T-helper 1 cell treated with Interleukin-12 subunit alpha and Interleukin-12 subunit beta and Interleukin-4 antibody, amounts not matched to agents 30 μg/mL and 1 μg/mL, for 36 hours (primary cell): ENCODE results near the gene RAD51D.

Experiments
- H3K27ac Mint-ChIP-seq: one replicate; pipeline ENCODE4 v1.8.0; 2021; ENCODE audit warnings: mild to moderate bottlenecking, mixed read lengths
- H3K27me3 Mint-ChIP-seq: one replicate; pipeline ENCODE4 v1.8.0; 2021; ENCODE audit warnings: low read depth, mixed read lengths
- H3K36me3 Mint-ChIP-seq: one replicate; pipeline ENCODE4 v1.8.0; 2021; ENCODE audit warnings: low read depth, mixed read lengths
- H3K4me1 Mint-ChIP-seq: one replicate; pipeline ENCODE4 v1.8.0; 2021; ENCODE audit warnings: low read depth, mixed read lengths
- H3K4me3 Mint-ChIP-seq: one replicate; pipeline ENCODE4 v1.8.0; 2021; ENCODE audit warnings: mild to moderate bottlenecking, moderate library complexity, mixed read lengths
- H3K9me3 Mint-ChIP-seq: one replicate; pipeline ENCODE4 v1.8.0; 2021; ENCODE audit warnings: mixed read lengths

Gene RAD51D

DNA sequence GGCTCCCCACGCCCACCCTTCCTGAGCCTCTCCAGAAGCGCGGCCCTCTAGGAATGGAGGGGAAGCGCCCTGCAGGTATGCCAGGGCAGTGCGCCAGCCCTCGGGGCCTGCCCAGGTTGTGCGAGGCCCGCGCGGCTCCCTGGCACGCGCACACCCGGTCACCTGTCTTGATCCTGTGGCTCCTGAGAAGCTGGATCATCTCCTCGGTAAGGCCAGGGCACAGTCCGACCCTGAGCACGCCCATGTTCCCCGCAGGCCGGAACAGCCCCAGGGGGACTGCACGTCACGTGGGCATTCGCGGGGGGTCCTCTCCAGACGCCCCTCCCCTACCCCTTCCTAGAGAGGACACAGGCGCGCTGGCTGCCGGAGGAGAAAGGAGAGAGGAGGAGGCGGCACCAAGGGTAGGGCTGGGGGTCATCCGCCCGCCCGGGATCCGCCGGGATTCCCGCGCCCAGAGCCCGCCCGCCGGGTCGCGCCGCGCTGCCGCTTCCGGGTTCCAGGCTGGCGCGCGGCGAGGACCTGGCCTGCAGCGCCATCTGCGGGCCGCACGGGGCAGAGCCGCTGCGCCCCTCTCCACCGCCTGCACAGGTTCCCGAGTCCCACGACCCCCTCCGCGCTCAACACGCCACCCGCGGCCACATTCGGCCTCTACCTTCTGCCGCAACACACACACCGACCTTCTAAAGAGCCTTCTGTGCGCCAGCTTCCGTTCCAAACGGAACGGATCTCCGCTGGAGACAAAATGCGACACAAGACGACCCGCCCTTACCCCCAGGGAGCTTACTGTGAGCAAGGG, at the start of gene RAD51D:
TSS of gene RAD51D (minus strand) at position 491 of the 796 bp plus-strand sequence. CDS start at position 244, 247 bp downstream.
- Mint-ChIP-seq H3K36me3 (peaks cover 10% of the 10 kb centered on the region), H3K27ac (peak within 1 kb of the TSS; percentile 94), H3K4me3 (peak within 1 kb of the TSS; percentile 97), H3K27me3 (no peaks in the 10 kb centered on the region), H3K4me1 (peaks cover 32% of the 10 kb centered on the region), H3K9me3 (no peaks in the 10 kb centered on the region)

DNA sequence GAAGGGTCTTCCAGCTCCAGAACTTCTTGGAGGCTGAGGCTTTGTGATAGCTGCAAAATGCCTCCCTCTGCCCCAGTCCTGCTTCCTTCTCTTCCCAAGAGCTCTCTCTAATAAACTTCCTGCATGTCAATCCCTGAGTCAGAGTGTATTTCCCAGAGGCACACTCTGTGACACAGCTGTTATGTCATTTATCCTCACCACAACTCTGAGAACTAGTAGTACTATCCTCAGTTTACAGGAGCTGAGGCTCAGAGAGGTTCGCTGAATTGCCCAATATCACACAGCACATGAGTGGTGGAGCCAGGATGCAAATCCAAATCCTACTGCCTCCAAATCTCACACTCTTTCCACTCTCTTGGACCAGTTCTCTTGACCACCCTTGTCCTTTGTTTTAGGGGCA, 48.0 kb upstream of the RAD51D start:
- no peaks in the 10 kb centered on the region for H3K27me3 Mint-ChIP-seq
- no peak overlapping the region for H3K27ac Mint-ChIP-seq
- no peak overlapping the region for H3K4me3 Mint-ChIP-seq
- H3K4me1 Mint-ChIP-seq, result peaks cover 13% of the 10 kb centered on the region
- no peaks in the 10 kb centered on the region for H3K9me3 Mint-ChIP-seq
- no peaks in the 10 kb centered on the region for H3K36me3 Mint-ChIP-seq

DNA sequence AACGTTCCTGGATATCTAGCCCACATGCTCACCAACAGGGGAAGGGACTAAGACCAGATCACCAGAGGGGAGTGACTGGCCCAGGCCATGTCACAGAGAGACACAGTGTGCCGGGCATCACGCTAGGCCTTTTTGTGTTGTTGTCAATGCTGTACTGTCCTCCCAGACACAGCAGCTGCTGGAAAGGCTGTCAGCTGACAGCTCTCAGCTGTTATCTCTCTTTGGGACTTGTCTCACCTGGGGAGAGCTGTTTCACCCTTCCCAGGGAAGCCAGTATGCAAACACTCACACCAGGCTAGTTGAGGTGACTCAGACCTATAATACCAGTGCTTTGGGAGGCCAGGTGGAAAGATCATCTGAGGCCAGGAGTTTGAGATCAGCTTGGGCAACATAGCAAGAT, 47.4 kb upstream of the RAD51D start:
- Mint-ChIP-seq H3K4me1 (peaks cover 15% of the 10 kb centered on the region), H3K27me3 (no peaks in the 10 kb centered on the region), H3K9me3 (no peaks in the 10 kb centered on the region), H3K27ac (no peak overlapping the region), H3K36me3 (no peaks in the 10 kb centered on the region), H3K4me3 (no peak overlapping the region)

DNA sequence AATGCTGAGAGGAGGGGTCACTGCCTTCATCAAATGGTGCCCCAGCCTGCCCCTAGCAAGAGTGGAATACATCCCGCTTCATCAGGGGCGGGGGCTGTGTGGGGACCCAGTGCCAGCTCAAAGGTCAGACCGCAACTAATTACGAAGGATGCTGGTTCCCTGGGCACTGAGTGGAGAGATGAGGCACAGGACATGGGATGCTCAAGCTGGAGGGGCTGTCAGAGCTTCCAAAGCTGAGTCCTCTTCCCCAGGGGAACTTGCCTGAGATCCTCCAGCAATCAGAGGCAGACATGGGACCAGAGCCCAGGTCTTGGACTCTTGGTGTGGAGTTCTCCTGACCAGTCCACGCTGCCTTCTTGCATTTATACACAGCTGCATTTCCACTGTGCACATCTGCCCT, 46.9 kb upstream of the RAD51D start:
- Mint-ChIP-seq H3K27ac (no peak overlapping the region), H3K4me3 (no peak overlapping the region), H3K36me3 (no peaks in the 10 kb centered on the region), H3K4me1 (peaks cover 16% of the 10 kb centered on the region), H3K9me3 (no peaks in the 10 kb centered on the region), H3K27me3 (no peaks in the 10 kb centered on the region)

DNA sequence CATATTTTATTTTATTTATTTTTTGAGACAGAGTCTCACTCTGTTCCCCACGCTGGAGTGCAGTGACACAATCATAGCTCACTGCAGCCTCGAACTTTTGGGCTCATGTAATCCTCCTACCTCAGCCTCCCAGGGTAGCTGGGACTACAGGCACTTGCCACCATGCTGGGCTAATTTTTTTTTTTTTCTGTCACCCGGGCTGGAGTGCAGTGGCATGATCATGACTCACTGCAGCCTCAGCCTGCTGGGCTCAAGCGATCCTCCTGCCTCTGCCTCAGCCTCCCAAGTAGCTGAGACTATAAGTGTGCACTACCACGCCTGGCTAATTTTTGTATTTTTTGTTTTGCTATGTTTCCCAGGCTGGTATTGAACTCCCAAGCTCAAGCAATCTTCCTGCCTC, 45.1 kb upstream of the RAD51D start:
- H3K36me3 Mint-ChIP-seq, result peaks cover 3% of the 10 kb centered on the region
- no peak overlapping the region for H3K27ac Mint-ChIP-seq
- H3K9me3 Mint-ChIP-seq, result no peaks in the 10 kb centered on the region
- H3K4me3 Mint-ChIP-seq, result no peak overlapping the region
- H3K27me3 Mint-ChIP-seq, result no peaks in the 10 kb centered on the region
- H3K4me1 Mint-ChIP-seq, result peaks cover 31% of the 10 kb centered on the region

DNA sequence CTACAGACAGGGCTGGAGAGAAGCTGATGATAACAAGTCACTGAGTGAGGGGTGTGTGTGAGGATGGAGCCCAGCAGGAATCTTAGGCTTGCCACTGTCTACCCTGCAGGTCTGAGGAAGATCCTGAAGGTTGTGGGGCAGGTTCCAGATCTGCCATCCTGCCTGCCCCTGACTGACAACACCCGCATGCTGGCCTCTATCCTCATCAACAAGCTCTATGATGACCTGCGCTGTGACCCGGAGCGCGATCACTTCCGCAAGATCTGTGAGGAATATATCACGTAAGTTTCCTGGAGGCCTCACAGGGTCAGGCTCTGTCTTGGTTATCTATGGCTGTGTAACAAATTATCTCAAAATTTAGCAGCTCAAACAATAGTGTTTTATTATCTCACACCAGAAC, 44.2 kb upstream of the RAD51D start:
- Mint-ChIP-seq H3K36me3 (peaks cover 3% of the 10 kb centered on the region), H3K9me3 (no peaks in the 10 kb centered on the region), H3K4me1 (peaks cover 31% of the 10 kb centered on the region), H3K27ac (no peak overlapping the region), H3K4me3 (no peak overlapping the region), H3K27me3 (no peaks in the 10 kb centered on the region)

DNA sequence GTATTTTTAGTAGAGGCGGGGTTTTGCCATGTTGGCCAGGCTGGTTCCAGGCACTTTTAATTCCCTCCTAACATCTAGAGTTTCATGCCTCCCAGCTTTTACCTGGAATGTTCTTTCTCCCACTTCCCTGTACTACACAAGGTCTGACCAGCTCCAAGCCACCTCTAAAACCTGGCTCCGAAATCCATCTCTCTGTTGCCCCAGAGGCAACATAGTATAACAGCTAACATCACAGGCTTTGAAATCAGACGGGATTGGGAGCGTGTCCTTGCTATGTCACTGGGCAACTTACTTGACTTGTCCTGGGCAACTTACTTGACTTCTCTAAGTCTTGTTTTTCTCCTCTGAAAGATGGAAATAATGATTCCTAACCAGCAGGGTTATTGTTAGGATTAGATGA, 43.1 kb upstream of the RAD51D start:
- H3K27me3 Mint-ChIP-seq, result no peaks in the 10 kb centered on the region
- H3K9me3 Mint-ChIP-seq, result no peaks in the 10 kb centered on the region
- H3K4me1 Mint-ChIP-seq, result peaks cover 31% of the 10 kb centered on the region
- H3K36me3 Mint-ChIP-seq, result peaks cover 3% of the 10 kb centered on the region
- no peak overlapping the region for H3K4me3 Mint-ChIP-seq
- H3K27ac Mint-ChIP-seq, result no peak overlapping the region

DNA sequence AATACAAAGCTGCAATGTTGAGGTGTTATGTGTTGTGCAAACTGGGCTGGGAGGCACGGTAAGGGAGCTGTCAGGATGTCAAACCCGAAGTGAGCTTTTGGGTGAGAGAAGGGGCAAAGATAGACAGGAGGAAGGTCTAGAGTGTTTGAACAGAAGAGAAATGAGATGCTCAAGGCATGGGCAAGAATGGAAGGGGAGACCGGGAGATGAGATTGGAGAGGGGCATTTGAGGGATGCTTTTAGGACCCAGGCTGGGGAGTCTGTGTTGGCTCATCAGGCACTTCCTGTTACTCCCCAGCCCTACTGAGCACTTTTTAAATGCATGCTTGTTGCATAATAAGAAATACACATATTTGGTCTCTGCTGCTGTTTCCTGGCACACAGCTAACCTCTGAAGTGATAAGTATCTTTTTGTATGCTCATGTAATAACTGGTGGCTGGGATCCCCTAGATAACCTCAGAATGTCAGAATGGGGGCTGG, 41.7 kb upstream of the RAD51D start:
- Mint-ChIP-seq H3K9me3 (no peaks in the 10 kb centered on the region), H3K36me3 (peaks cover 3% of the 10 kb centered on the region), H3K4me3 (peak overlapping the region; percentile 38), H3K27ac (peak overlapping the region; percentile 58), H3K27me3 (no peaks in the 10 kb centered on the region), H3K4me1 (peaks cover 29% of the 10 kb centered on the region)

DNA sequence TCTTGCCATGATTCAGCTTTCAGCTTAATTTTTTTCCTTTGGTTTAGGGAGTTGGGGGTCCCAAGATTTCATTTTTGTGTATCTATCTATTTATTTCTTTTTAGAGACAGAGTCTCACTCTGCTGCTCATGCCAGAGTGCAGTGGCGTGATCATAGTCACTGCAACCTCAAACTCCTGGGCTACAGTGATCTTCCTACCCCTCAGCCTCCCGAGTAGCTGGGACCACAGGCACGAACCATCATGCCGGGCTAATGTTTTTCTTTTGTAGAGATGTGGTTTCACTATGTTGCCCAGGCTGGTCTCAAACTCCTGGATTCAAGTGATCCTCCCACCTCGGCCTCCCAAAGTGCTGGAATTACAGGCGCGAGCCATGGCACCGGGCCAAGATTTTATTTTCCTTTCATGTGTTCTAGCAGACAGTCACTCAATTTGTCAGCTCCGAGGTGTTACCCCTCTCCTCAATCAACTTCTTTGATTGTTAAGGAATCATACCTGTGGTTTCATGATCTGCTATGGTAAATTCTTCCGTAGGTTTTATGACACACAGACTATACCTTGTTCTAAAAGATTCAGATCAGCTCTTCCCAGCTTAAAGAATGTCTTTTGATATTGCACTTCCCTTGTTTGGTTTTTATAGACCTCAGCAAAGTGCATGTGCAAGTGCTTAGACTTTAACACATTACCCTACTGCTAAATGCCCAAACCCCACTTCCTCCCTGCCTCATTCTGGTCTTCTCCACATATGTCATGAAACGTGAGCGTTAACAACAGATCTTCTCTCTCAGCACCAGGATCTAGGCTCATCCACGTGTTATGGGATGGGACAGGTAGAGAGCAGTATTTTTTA, 40.9 kb upstream of the RAD51D start:
- Mint-ChIP-seq H3K4me1 (peaks cover 29% of the 10 kb centered on the region), H3K9me3 (no peaks in the 10 kb centered on the region), H3K4me3 (peak overlapping the region; percentile 38), H3K27me3 (no peaks in the 10 kb centered on the region), H3K36me3 (peaks cover 3% of the 10 kb centered on the region), H3K27ac (peak overlapping the region; percentile 58)

DNA sequence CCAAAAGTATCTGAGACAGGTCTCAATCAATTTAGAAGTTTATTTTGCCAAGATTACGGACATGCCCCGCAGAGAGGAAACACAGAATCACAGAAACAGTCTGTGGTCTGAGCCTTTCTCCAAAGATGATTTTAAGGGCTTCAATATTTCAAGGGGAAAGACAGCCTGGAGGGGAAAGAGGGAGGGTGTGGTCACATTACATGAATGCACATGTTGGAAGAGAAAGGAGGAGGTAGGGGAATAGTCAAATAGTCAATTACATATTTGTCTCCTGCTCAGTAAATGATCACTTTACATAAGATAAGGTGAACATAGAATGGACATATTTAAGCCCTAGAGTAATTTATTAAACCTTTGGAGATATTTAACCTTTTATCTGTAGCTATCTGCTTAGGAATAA, 40.3 kb upstream of the RAD51D start:
- Mint-ChIP-seq H3K27me3 (no peaks in the 10 kb centered on the region), H3K4me3 (no peak overlapping the region), H3K27ac (no peak overlapping the region), H3K36me3 (peaks cover 3% of the 10 kb centered on the region), H3K9me3 (no peaks in the 10 kb centered on the region), H3K4me1 (peaks cover 26% of the 10 kb centered on the region)

DNA sequence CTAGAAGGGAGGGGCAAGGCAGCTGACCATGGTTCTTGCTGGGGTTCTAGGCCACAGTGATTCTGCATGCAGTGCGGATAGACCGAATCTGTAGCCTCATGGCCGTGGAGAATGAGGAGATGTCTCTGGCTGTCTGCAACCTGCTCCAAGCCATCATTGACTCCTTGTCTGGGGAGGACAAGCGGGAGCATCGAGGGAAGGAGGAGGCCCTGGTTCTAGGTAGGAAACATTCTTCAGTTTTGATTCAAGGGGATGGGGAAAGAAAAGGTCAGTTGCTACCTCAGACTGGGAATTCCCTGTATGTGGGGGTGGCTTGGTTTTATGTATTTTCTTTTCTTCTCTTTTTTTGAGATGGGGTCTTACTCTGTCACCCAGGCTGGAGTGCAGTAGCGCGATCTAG, 35.6 kb upstream of the RAD51D start:
- peaks cover 3% of the 10 kb centered on the region for H3K4me1 Mint-ChIP-seq
- H3K9me3 Mint-ChIP-seq, result no peaks in the 10 kb centered on the region
- H3K27ac Mint-ChIP-seq, result no peak overlapping the region
- H3K4me3 Mint-ChIP-seq, result no peak overlapping the region
- no peaks in the 10 kb centered on the region for H3K36me3 Mint-ChIP-seq
- peaks cover 21% of the 10 kb centered on the region for H3K27me3 Mint-ChIP-seq

DNA sequence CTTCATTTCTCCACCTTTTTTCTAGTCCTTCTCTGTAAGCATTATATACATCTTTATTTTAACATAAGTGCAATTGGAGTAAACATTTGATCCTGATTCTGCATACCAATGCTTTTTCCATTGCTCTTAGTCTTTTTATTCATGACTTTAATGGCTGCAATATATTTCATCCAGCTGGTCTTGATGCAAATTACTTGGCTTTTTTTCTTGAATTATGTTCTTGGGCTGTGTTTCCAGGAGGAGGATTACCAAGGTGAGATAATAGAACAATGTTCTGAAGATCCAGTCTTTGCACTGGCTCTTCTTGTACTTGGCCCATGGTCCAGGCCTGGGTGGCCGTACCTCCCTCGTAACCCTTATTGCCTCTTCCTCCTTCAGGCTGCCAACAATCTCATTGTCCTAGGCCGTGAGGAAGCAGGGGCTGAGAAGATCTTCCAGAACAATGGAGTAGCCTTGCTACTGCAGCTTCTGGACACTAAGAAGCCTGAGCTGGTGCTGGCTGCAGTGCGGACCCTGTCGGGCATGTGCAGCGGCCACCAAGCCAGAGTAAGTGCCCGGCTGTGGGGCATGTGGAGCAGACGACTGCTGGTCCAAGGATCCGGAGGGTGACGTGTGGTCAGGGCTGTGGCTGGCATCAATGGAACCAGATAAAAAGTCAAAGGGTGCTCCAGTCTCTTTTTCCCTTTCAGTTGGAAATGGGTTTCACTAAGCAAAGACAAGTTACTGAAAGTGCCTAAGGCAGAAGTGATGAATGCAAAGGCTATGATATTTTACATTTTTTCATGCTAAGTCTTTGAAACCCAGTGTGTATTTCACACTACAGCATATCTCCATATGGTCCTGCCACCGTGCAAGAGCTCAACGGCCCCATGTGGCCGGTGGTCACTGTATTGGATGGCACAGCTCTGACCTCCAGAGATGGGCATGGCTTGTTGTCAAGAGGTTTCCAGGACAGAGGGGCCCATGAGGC, 34.8 kb upstream of the RAD51D start:
- H3K36me3 Mint-ChIP-seq, result no peaks in the 10 kb centered on the region
- H3K9me3 Mint-ChIP-seq, result no peaks in the 10 kb centered on the region
- no peak overlapping the region for H3K4me3 Mint-ChIP-seq
- H3K27ac Mint-ChIP-seq, result no peak overlapping the region
- H3K27me3 Mint-ChIP-seq, result peaks cover 21% of the 10 kb centered on the region
- H3K4me1 Mint-ChIP-seq, result no peaks in the 10 kb centered on the region

DNA sequence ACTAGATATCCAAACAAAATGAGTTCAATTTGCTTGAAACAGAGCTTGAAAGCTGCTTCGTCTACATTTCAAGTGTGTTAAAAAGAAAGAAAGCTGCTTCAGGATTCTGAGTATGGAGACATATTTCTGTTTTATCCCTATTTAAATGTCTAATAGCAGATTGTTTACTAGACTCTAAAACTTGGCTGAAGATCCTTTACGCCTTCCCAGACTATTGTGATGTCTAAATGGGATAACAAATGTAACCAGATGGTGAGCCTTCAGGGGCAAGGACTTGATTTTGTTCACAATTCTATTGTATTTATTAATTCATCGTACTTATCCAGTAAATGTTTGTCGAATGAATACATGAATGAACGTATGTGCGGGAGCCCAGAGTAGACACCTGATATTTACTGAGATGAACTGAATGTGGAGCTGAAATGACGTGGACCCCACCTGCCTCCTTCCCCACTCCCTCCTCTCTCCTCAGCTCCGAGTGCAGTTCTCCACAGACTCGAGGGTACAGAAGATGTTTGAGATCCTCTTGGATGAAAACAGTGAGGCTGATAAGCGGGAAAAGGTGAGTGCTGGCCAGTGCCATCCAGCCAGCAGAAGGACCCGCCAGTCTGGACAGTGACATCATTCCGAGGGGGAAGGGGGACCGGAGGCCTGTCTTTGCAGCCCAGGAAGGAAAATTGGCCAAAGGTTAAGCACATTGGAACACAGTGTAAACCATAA, 32.9 kb upstream of the RAD51D start:
- Mint-ChIP-seq H3K27me3 (peaks cover 25% of the 10 kb centered on the region), H3K27ac (no peak overlapping the region), H3K4me3 (no peak overlapping the region), H3K4me1 (no peaks in the 10 kb centered on the region), H3K36me3 (no peaks in the 10 kb centered on the region), H3K9me3 (no peaks in the 10 kb centered on the region)
